GM19372 (cell line): ENCODE data around the gene TLL1.

Experiments used
- ATAC-seq: cut with Tn5 transposase; IDR thresholded peaks from one replicate; pipeline ENCODE4 v1.9.1; 2021; ENCODE audit warnings: mild to moderate bottlenecking, low read depth, moderate library complexity; ENCODE audit not compliant: unreplicated experiment

The TLL1 gene

GRCh38 chr4:165872461-165873297, at the start of gene TLL1:
Gene TLL1 (plus strand): TSS chr4:165873237. CDS start chr4:165873905, 668 bp downstream.
- no peak for ATAC-seq

DNA sequence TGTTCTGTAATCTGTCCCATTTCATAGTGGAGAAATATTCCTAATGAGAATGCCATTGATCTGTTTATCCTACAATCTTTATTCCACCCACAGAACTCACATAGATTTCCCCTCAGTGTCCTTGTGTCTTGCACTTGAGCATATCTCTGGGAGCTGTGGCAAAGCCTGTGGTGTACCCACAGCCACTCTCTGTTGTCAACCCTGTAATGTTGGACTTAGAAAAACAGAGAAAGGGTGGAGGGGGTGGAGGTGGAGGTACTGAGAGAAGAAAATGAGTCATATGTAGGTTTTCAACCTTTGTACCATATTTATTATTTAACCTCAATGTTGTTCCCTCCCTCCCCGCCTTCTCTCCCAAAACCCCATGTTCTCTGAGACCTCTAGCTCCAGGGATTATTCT, 46.9 kb upstream of the TLL1 start:
- no peak for ATAC-seq

DNA sequence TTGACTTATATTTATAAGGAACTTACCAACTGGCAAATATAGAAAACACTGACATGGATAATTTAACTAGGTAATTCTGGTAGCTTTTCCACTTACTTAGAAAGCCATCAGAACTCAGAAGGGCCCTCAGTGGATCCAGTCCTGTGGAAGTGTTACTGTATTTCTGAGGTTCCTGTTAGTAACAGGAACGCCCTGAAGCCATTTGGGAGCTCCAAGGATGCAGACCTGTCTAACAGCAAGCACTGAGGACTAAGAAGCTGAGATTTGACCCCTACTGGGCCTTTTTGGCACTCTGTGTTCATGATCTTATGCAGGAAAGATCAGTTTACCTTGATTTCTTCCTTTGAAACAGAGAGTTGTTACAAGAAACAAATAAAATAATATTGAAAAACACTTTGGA, 46.0 kb upstream of the TLL1 start:
- no peak for ATAC-seq

- ATAC-seq = no peak
Observed at GRCh38 chr4:165828928-165829327, 44.1 kb upstream of the TLL1 start.

- no peak for ATAC-seq
Observed at GRCh38 chr4:165834116-165834515, 38.9 kb upstream of the TLL1 start.

GRCh38 chr4:165838575-165838974, 34.5 kb upstream of the TLL1 start:
- no peak for ATAC-seq

DNA sequence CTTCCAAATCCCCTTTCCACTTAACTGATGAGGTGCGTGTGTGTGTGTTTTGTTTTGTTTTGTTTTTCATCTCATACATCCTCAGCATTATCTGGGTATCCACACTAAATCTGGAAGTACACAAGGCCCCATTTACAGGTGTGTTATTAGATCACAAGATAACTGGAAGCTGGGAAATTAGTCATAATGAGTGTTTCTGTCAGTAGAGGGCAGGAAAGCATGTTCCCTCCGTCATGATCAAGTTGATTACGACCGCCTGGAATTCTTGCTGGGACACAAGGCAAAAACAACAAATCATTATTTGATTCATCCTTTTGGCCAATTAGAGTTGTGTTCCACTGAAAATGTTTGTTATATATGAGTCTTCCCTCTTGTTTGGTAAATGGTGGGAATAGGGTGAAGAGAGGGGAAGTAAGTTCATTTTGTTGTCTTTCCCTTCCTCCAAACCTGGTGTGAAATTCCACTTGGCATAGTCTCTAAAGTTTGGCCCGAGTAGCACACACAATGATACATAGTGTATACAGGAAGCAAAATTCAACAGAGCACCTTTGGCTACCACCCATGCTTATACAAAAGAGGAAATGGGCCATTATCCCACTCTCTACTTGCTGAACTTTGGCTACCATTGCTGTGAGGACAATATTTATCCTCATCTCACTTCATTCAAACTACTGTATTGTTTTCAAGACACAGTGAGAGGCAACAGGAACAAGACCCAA, 33.3 kb upstream of the TLL1 start:
- ATAC-seq = no peak

GRCh38 chr4:165842684-165843083, 30.4 kb upstream of the TLL1 start:
- ATAC-seq = no peak

DNA sequence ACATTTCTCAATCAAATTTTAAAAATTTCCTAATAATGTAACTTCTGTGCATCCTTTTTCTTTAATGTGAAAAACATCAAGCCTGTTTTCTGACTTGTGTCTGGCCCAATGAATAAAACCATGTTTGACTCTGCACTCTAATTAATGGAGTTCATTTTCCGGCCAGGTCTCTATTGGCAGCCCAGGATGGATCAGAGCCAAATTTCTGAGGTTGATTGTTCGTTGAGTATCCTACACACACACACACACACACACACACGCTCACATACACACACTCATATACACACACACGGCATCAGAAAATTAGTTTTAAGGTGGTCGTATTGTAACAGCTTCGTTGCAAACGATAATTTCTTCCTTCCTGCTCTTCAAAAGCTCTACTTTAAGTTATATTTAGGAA, 28.9 kb upstream of the TLL1 start:
- ATAC-seq = no peak

DNA sequence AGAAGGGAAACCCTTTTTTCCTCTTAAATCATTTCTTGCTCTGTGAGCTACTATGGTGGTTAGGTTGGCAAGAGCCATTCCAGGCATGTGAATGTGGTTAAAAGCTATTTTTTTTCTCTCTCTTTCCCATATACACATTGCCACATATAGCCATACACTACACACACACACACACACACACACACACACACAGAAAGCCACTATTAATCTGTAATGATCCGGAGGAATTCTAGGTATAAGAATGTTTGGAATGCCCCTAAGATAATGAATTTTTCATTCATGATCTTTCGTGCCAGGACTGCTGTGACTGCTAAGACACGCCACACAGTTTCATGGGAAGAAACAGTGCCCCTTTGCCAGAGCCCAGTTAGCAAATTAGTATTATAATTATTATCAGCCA, 21.8 kb upstream of the TLL1 start:
- no peak for ATAC-seq

- ATAC-seq = no peak
Observed at GRCh38 chr4:165855191-165855590, 17.8 kb upstream of the TLL1 start.

DNA sequence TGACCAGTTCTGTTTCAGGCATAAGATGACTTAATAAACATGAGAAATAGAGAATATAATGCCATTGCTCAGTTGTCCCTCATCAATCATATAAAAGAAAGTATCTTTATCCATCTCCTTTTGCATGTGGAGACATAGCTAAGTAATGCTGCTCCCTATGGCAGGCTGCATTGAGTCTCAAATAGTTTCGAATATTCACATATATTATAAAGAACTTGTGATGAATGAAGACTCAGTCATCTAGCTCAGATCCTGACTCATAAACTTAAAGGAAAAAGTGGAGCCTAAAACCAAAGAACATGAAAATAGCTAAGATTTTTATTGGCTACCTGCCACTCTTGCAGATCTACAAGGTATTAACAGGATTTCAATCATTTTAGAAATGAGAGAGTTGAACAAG, 11.7 kb upstream of the TLL1 start:
- ATAC-seq = no peak

- no peak for ATAC-seq
Observed at GRCh38 chr4:165864271-165864670, 8.8 kb upstream of the TLL1 start.

GRCh38 chr4:165866019-165866650, 6.9 kb upstream of the TLL1 start:
- no peak for ATAC-seq

DNA sequence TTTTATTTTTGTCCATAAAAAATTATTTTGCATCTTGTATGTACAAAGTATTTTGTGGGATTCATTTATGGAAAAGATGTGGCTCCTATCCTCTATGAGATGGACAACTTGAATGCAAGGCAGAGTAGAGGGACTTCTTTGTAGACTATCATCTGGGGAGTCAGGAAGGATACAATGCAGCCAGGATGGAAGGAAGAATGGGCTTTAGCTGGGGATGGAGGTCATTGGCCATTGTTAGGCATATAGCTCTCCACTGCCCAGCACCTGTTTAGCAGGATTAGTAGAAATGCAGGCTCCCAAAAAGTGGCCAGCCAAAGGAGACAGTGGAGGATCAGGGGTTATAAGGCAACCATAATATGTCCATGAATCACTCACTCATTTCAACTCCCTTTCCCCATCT, 5.1 kb upstream of the TLL1 start:
- ATAC-seq = no peak

DNA sequence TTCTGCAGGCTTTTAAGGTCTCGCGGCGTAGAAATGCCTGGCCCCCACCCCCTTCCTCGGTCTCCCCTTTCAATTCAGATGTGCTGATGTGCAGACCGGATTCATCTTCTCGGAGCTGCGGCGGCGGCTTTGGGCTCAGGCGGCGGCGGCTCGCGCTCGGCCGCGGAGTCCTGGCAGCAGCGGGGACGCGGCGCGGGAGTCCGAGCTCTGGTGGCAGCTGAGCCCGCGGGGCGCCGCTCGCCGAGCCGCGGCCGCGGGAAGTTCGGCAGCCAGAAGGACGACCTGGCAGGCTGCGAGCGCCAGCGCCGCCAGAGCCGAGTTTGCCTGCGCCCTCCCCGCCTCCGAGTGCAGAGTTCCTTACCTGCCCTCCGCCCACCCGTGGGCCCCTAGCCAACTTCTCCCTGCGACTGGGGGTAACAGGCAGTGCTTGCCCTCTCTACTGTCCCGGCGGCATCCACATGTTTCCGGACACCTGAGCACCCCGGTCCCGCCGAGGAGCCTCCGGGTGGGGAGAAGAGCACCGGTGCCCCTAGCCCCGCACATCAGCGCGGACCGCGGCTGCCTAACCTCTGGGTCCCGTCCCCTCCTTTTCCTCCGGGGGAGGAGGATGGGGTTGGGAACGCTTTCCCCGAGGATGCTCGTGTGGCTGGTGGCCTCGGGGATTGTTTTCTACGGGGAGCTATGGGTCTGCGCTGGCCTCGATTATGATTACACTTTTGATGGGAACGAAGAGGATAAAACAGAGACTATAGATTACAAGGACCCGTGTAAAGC, 448 bp downstream of the TLL1 start:
- no peak for ATAC-seq

GRCh38 chr4:165874072-165874790, 1.2 kb downstream of the TLL1 start:
- no peak for ATAC-seq

DNA sequence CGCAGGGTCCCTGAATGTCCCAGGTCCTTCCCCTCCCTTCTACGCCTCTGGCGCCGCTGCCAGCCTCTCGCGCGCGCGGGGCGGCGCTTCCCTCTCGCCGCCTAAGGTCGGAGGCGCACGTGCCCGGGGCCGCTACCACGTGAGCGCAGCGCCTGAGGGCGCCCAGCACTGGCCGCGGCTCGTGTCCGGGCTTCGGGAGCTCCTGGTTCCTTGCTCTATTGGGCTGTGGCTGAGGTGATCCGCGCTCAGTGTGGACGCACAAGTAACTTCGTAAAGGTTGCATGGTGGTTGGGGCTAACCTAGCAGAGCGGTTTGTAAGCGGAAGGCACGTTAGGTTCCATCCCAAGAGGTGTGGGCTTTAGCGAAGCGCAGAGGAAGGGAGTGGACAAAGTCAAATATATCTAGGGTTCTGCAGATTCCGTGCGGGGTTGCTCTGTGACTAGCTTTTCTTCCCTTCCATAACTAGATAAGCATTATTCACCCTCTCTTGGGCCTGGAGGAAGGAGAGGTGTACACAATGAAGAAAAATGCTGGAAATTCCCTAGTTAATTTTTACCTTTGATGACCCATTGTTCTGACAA, 1.8 kb downstream of the TLL1 start:
- ATAC-seq = no peak

DNA sequence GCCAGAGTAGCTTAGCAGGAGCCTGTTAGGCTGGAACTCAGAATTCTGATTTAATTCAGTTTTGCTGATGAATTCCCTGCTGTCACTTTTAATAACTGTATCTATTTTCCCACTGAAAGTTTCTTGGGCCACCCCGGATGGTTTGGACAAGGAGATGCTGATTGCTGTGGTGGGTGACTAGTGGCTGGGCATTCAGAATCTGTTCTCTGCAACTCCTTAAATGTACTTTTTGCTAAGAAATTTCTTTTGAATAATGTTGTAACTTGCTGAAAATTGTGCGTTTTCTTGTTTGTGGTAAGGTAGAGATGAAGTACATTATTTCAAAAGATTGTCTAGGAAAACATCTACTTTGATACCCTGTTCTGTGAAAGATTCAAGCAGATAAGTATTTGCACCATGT, 2.4 kb downstream of the TLL1 start:
- ATAC-seq = no peak

DNA sequence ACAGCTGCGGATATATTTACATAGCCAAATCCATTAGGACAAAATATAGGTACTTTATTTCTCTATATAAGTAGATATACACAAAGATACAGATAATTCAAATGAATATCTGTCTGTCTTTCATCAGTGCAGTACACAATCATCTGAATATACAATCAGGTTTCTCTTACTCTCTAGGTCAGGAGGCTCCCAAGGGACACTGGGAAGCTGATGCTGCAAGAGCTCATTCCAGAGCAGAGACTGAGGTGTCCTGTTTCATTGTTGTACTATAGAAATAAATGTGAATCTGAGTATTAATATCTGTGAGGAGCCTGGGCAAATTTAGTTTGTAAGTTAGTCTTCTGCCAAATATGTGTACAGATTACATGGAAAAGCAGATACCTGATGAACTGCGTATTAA, 4.2 kb downstream of the TLL1 start:
- no peak for ATAC-seq
